NCI-H226 (cell line): ENCODE measurements around the gene ULBP1.
"Not testable (repeated sequence)": the region's sequence is repeated elsewhere in the genome, so short reads cannot be mapped to it uniquely, and the experiment has no call there.

Experiments
- DNase-seq: peaks from one replicate; pipeline ENCODE4 v3.0.0-alpha.2; 2015

ULBP1 gene

DNA sequence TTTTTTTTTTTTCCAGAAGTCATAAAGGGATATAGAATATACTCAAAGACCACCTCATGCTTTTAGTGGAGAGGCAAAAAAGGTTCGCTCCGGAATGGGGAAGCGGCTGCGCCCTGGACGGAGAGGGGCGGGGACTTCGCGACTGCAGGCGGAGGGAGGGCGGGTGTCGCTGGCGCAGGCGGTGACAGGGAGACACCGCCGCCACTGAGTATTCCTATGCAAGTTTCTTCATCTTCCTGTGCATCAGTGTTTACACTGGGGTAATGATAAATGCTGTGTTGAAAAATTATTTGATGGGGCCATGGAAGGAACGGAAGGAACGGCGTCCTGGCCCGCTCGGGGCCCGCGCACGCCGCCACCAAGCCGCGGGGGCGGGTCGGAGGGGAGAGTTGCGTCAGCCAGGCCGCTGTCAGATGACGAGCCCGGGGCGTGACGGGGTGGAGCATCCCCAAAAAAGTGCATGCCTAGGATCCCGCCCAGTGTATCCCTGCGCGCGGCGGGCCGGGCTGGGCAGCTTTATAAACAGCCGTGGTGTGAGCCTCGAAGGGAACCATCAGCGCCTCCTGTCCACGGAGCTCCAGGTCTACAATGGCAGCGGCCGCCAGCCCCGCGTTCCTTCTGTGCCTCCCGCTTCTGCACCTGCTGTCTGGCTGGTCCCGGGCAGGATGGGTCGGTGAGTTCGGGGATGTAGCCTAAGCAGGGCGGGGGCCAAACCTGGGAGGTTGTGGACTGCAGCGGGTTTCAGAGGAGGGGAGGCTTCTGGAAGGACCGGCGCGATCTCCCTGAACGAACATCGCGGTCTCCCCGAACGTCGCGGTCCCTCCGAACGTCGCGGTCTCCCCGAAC, at the start of gene ULBP1:
TSS of gene ULBP1 (plus strand) at position 482 of the 846 bp plus-strand sequence. CDS start at position 589, 107 bp downstream.
- DNase-seq = no peak

DNA sequence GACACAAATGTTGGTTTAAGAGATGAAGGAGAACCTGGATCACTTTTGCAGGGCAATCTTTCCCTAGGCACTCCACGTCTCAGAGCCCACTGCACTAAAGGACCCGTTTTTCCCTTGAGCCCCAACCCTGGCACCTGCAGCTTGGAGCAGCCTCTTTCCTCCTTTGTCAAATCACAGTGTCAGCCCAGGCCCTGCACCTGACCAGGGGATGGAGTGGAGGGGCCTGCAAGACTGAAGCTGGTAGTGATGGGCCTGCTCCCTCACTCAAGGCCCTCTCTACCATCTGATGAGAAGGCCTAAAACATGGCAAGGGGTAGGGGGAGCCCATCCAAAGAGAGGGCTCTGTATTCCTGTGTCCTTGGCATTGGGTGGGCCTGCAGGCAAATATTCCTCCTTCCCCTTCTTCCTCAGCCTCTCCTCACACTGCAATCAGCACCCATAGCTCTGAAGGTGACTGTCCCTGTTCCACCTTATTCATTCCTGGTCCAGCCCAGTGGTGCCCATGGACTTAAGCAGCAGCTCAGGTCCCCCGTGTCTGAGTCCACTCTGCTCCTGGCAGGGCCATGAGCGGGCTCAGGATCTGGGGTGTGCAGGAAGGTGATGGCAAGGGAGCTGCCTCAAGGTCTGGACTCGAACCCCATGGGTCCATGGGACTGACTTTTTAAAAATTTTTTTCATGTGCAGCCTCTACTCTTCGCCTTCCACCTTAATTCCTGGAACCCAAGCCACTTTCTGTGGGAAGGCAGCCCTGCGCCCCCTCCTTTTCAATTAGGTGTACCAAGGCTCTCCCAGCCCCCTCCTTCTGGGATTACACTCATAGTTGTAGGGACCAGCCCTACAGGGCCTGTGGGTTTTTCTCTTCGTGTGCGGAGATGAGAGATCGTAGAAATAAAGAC, 47.5 kb upstream of the ULBP1 start:
- no peak for DNase-seq

- no peak for DNase-seq
Observed at GRCh38 chr6:149917679-149918078, 46.1 kb upstream of the ULBP1 start.

DNA sequence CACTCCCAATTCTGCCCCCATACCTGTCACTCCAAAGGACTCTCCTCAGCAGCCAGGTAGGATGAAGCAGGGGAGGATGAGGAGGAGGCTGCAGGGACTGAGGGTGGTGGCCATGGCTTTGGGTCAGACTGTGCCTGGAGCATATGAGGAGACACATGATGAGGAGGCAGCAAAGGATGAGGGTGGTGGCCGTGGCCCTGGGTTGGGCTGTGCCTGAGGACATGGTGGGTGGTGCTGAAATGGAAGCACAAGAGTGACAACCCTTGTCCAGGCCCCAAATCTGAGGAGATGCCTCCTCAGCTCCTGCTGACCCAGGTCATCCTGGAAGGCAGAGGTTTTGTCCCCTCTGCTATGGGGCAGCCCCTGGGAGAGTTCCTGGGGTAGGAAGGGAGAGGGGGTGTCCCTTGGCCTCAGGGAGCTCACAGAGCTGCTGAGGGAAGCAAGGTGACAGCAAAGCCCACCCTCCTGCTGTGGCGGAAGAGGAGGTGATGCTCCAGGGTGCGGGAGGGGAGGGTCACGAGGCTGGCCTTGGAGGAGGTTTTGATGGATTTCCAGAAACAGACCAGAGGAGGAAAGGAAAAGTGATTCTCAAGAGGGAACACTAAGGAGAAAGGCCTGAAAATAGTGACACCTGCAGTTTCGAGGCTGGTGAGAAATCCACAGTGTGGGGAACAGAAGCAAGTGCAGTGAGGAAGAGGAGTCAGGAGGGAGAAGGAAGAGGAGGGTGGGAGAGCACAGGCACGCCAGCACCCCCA, 45.4 kb upstream of the ULBP1 start:
- no peak for DNase-seq

- not testable (repeated sequence) for DNase-seq
Observed at GRCh38 chr6:149919126-149919833, 44.5 kb upstream of the ULBP1 start.

GRCh38 chr6:149919834-149920225, 43.9 kb upstream of the ULBP1 start:
- no peak for DNase-seq

- DNase-seq = no peak
Observed at GRCh38 chr6:149921361-149921760, 42.4 kb upstream of the ULBP1 start.

- not testable (repeated sequence) for DNase-seq
Observed at GRCh38 chr6:149922091-149922490, 41.7 kb upstream of the ULBP1 start.

GRCh38 chr6:149922642-149923326, 41.0 kb upstream of the ULBP1 start, which contains the start of gene RAET1G:
RAET1G (minus strand) TSS chr6:149923121; CDS start chr6:149923010, 111 bp downstream.
- peak; percentile 93 for DNase-seq

DNA sequence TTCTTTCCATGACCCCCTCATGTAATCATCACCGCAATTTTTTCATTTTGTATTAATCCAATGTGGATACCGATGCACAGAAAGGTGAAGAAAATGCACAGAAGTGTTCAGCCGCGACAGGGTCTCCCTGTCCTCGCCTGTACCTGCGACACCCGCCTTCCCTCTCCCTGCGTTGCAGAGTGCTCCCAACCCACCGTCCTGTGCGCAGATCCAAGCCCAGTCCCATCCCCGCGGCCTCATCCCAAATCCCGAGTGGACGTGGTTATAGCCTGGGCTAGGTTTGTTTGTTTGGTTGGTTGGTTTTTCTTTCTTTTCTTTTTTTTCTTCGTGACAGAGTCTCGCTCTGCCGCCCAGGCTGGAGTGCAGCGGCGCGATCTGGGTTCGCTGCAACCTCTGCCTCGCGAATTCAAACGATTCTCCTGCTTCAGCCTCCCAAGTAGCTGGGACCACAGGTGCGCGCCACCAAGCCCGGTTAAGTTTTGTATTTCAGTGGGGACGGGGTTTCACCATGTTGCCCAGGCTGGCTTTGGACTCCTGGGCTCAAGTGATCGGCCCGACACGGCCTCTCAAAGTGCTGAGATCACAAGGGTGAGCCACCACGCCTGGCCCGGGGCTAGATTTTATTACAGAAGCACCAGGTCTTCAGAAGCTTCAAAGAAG, 40.3 kb upstream of the ULBP1 start:
- DNase-seq = no peak

DNA sequence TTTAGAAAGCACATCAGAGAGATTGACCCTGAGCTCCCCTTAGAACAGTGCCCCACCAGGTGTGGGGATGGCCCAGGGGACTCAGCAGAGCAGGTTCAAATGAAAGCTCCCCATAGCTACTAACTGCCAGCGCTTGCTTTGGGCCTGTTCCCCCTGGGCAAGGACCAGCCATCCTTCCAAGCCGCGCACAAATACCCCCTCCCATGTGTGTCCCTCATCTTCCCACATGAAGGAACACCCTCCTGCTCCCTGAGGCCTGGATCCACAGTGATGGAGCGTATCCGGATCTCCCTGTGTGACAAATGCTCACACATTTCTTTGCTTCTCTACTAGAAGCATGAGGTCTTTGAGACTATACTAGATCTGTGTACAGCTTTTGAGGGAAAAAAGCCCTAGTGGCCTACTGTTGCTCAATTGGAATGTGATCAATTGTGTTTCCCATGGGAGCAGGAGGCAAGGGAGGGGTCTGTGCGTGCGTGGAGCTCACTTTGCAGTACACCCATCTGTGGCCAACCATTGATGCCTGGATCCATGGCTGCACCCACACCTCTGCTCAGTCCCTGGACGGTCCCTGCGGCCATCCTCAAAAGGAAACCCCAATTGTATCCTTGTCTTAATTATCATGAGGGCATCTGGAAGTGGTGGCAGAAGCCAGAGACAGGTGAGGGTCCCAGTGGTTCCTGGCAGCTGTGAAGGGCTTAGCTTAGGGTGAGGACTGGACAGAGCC, 39.4 kb upstream of the ULBP1 start:
- DNase-seq = no peak

- DNase-seq = no peak
Observed at GRCh38 chr6:149924933-149925252, 38.9 kb upstream of the ULBP1 start.

DNA sequence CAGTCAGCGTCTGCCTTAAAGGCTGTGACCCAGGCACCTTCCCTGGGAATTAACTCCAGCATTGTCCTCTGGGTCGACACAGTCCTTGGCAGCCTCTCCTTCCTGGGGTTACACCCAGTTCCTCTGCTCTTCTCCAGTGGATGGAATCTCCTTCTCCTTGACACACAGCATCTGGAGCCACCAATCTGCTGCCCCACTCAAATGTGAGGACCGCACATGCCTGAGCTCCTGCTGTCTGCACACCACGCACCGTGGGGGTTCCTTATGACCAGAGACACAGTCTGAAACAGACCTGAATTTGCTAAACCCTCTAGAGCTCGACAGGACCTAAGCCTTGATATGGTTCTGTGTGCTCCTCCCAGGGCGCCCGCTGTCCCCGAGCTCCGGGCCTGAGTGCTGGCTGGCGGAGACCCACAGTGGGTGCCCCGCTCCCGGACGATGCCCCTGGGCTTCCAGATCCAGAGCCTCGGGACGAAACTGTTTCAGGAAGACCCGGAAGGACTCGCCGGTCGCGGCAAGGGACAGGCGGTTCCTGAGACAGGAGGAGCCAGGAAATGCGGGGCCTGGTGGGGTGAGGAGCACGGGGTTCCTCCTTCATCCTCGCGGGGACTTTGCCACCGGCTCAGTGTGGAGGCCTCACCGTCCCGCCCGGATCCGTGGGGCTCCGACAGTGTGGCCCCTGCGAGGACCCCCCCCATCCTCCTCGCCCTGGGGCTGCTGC, 38.3 kb upstream of the ULBP1 start:
- no peak for DNase-seq

GRCh38 chr6:149925974-149926777, 37.6 kb upstream of the ULBP1 start:
- peak; percentile 71 for DNase-seq

GRCh38 chr6:149927025-149927424, 36.7 kb upstream of the ULBP1 start:
- DNase-seq = not testable (repeated sequence)

DNA sequence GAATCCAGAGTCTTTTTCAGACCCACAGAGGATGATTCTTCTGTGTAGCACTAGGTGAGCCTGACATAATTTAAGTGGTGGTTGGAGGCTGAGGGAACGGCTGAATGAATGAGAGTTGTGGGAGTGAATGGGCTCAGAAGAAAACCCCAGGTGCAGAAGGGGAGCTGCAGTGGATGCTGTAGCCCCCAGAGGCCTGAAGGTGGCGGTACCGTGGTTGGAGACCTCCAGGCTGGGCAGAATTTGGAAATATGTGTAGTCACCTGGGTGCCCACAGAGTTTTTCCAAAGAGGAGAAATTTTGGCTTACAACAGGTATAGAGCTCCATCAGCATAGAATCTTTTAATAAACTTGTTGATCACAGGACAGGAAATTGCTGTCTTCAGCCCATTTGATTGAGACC, 34.3 kb upstream of the ULBP1 start:
- DNase-seq = no peak

- no peak for DNase-seq
Observed at GRCh38 chr6:149931501-149931900, 32.2 kb upstream of the ULBP1 start.

DNA sequence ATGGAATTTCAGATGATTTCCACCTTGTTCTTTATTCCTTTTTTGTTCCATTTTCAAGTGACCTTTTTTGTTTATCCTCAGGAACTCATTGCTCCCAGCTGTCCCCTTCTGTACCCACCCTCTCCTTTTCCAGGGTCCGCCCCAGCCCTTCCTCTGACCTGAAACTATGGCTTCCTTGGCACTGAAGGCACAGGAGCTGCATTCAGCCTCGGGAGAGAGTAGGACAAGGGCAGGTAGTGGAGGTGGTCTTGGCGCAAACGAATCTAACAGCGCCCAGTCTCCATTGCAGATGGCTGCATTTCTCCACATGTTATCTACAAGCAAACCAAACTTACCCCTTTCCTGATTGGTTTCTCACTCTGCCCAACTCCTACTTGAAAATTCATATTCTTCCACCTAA, 30.7 kb upstream of the ULBP1 start:
- DNase-seq = no peak

GRCh38 chr6:149933461-149933860, 30.3 kb upstream of the ULBP1 start:
- no peak for DNase-seq
